Stimulated activated CD4-positive, alpha-beta T cell treated with anti-CD3 and anti-CD28 coated beads, Interleukin-4, amount 100 ng/mL, for 4 hours (primary cell): ENCODE data around the gene TAF9B.
"Not testable (repeated sequence)": the region's sequence is repeated elsewhere in the genome, so short reads cannot be mapped to it uniquely, and the experiment has no call there.

Experiments used
- DNase-seq, 2 experiments: peaks; one replicate each; pipeline ENCODE4 v3.0.0-alpha.2; 2020

TAF9B gene

GRCh38 chrX:78139160-78140123 lies at the start of gene TAF9B:
Gene TAF9B, minus strand, starts transcription at chrX:78139650. Its CDS starts 39 bp downstream, at chrX:78139611.
- DNase-seq, result peak; percentile 72 to 81

GRCh38 chrX:78182881-78183280 lies 43.4 kb upstream of the TAF9B start:
- no peak for DNase-seq

- no peak for DNase-seq
These were observed 41.9 kb upstream of the TAF9B start for GRCh38 chrX:78181307-78181706.

GRCh38 chrX:78168065-78168464 lies 28.6 kb upstream of the TAF9B start:
- no peak for DNase-seq

GRCh38 chrX:78165425-78165824 lies 26.0 kb upstream of the TAF9B start:
- DNase-seq, result no peak

- DNase-seq, result not testable (repeated sequence)
These were observed 23.7 kb upstream of the TAF9B start for GRCh38 chrX:78163175-78163574.

- not testable (repeated sequence) for DNase-seq
These were observed 21.3 kb upstream of the TAF9B start for GRCh38 chrX:78160711-78161110.

- not testable (repeated sequence) for DNase-seq
These were observed 18.4 kb upstream of the TAF9B start for GRCh38 chrX:78157846-78158245.

GRCh38 chrX:78157373-78157772 lies 17.9 kb upstream of the TAF9B start:
- not testable (repeated sequence) for DNase-seq

- DNase-seq, result not testable (repeated sequence)
These were observed 7.6 kb upstream of the TAF9B start for GRCh38 chrX:78147002-78147540.

- no peak for DNase-seq
These were observed 756 bp upstream of the TAF9B start for GRCh38 chrX:78140206-78140605.

GRCh38 chrX:78133238-78133960 lies 6.1 kb downstream of the TAF9B start:
- DNase-seq, result no peak

GRCh38 chrX:78131117-78131516 lies 8.3 kb downstream of the TAF9B start:
- no peak for DNase-seq

- DNase-seq, result no peak
These were observed 9.1 kb downstream of the TAF9B start for GRCh38 chrX:78130396-78130795.

GRCh38 chrX:78129714-78130113 lies 9.7 kb downstream of the TAF9B start:
- no peak for DNase-seq

GRCh38 chrX:78125781-78126180 lies 13.7 kb downstream of the TAF9B start:
- not testable (repeated sequence) for DNase-seq

- DNase-seq, result no peak
These were observed 14.3 kb downstream of the TAF9B start for GRCh38 chrX:78125148-78125547.

GRCh38 chrX:78124307-78124706 lies 15.1 kb downstream of the TAF9B start:
- no peak for DNase-seq

GRCh38 chrX:78123190-78123589 lies 16.3 kb downstream of the TAF9B start:
- peak in 1 of 2 experiments; percentile 60 for DNase-seq

- no peak for DNase-seq
These were observed 19.8 kb downstream of the TAF9B start for GRCh38 chrX:78119521-78120227.

- no peak for DNase-seq
These were observed 20.8 kb downstream of the TAF9B start for GRCh38 chrX:78118628-78119027.

- no peak for DNase-seq
These were observed 22.7 kb downstream of the TAF9B start for GRCh38 chrX:78116766-78117165.

GRCh38 chrX:78116365-78116764 lies 23.1 kb downstream of the TAF9B start:
- DNase-seq, result no peak
